ENCODE data around the gene IARS2. TPM values are rescaled to one million over a fixed set of nuclear protein-coding genes. Genes with fewer than 3 reads are reported as not detected.
"Not testable (repeated sequence)": the region's sequence is repeated elsewhere in the genome, so short reads cannot be mapped to it uniquely, and the experiment has no call there.

Gene IARS2
- total RNA-seq, 4 donors from 2014 or later, result 45.5 to 88.4 (median 68.8) TPM

DNA sequence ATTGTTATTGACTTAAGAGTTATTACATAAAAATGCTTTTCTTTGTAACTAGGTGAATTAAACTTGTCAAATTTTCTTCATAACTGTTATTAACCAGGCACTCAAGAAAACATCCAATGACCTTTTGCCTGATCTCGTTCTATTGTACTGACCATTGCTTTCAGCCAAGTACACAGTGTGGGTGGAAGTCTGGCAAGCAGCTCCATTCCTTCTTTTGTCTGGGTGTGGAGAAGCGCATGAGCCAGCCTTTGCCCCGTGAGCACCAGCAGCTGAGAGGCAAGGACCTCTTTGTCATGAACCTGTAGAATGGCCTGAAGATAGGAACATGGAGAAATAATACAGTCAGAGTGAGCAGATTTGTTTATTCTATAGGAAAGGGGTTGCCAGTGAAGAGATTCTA is 57.5 kb downstream of the IARS2 start:
- TF ChIP-seq, protein P1, sequence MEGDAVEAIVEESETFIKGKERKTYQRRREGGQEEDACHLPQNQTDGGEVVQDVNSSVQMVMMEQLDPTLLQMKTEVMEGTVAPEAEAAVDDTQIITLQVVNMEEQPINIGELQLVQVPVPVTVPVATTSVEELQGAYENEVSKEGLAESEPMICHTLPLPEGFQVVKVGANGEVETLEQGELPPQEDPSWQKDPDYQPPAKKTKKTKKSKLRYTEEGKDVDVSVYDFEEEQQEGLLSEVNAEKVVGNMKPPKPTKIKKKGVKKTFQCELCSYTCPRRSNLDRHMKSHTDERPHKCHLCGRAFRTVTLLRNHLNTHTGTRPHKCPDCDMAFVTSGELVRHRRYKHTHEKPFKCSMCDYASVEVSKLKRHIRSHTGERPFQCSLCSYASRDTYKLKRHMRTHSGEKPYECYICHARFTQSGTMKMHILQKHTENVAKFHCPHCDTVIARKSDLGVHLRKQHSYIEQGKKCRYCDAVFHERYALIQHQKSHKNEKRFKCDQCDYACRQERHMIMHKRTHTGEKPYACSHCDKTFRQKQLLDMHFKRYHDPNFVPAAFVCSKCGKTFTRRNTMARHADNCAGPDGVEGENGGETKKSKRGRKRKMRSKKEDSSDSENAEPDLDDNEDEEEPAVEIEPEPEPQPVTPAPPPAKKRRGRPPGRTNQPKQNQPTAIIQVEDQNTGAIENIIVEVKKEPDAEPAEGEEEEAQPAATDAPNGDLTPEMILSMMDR (IDR thresholded peaks at IDR 0.05), result no peak
- ATAC-seq (ENCODE audit: low FRiP score) (peak; percentile 68), DNase-seq (ENCODE audit: low spot score) (no peak)

DNA sequence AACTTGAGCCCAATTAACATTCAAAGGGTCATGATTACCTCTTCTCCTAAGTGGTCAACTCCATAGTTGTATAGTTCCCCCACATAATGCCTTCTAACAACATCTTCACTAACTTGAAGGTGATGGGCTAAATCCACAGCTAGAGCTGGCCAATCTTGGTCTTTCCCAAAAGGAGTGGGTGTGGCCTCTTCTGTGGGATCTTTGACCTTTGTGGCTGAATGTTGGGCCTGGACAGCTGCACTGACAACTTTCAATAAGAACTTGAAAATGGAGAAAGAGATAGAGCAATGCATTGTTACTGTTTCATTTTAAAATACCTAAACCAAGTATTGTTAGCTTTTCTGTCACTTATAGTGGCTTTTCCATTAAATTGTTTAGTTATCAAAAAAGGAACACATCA is 59.2 kb downstream of the IARS2 start:
- DNase-seq (ENCODE audit: low spot score) (no peak), ATAC-seq (ENCODE audit: low FRiP score) (no peak)
- TF ChIP-seq, protein P1 (IDR thresholded peaks at IDR 0.05), result no peak

DNA sequence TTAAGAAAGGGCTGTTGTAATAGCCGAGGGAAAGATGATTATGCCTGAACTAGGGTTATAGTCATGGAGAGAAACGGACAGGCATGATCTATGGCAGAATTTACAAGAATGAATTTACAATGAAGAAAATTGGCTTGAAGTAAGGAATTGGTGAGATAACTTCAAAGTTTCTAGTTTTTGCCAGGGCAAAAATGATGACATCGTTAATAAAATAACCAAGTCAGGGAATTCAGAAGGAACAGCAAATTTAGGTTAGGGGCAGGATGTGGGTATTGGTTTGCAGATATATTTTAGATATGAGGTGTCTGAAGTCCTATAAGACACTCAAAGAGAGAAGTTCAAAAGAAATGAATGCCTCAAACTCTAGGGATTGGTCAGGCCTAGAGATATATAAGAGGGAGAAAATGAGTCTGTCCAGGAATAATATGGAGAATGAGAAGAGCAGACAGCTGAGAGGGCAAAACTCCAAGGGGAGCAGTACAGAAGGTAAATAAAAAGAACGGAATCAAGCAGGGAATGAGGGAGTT is 62.8 kb downstream of the IARS2 start:
- TF ChIP-seq, protein P1 (IDR thresholded peaks at IDR 0.05), result no peak
- ATAC-seq (ENCODE audit: low FRiP score) (no peak), DNase-seq (ENCODE audit: low spot score) (no peak)

DNA sequence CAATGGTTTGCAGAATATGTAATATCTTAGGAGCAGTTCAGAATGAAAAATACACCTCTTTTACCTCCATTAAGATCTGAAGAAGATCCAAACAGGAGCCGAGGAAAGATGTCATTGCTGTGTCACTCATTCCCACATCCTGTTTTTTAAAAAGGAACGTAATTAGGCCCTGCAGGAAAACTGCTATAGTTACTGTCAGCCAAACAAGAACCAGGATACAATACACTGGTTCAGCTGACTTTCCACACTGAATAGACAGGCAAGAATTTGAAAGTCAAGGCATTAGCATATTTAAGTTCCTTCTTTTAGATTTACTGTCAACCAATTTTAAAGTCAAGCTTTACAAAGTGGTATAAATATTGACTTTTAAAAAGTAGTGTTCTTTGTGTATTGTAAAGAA is 63.8 kb downstream of the IARS2 start:
- TF ChIP-seq, protein P1 (IDR thresholded peaks at IDR 0.05), result no peak
- ATAC-seq (ENCODE audit: low FRiP score) (no peak), DNase-seq (ENCODE audit: low spot score) (no peak)

DNA sequence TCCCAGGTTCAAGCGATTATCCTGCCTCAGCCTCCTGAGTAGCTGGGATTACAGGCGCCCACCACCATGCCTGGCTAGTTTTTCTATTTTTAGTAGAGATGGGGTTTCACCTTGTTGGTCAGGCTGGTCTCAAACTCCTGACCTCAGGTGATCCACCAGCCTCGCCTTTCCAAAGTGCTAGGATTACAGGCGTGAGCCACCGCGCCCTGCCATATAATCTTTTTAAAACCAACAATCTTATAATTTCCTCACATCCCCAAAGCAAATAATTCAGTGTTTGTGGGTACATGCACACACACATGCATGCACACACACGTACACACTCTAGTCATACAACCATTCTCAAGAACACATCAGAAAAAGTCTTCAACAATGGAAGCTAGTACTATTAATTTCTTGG is 64.6 kb downstream of the IARS2 start:
- ATAC-seq (ENCODE audit: low FRiP score); DNase-seq (ENCODE audit: low spot score): not testable (repeated sequence)

DNA sequence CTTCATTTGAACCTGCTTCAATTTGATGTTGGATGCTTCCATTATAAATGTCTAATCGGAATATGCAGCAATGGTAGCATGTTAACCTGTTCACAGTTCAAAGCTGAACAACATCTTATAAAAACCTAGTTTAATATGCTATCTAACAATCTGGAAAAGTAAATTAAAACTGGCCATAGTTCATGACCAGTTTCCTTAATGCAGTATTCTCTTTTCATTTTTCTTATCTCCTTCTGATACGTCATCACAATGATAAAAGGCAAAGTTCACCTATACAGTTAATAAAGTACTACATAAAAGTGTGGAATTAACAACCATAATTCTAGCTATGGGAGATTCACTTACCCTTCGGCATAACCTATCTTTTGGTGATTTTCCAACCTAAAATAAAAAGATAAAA is 65.1 kb downstream of the IARS2 start:
- TF ChIP-seq, protein P1 (IDR thresholded peaks at IDR 0.05), result no peak
- no peak for DNase-seq (ENCODE audit: low spot score)

DNA sequence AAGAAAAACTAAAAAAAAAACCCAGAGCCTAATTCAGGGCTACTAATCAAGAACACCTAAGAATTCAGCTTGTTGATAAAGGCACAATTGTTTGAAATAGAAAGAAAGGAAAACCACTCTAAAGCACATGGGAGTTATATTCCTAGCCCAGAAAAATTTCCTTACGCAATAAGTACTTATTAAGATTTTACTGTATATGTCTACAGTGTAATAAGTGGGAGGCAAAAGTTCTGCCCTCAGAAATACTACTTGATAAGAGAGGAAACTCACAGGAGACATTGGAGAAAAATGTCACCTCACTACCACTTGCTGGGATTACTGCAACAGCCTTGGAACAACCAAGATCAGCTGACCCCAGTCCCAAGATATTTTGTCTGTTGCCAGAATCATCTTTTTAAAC is 66.1 kb downstream of the IARS2 start:
- TF ChIP-seq, protein P1 (IDR thresholded peaks at IDR 0.05), result no peak
- ATAC-seq (ENCODE audit: low FRiP score) (no peak), DNase-seq (ENCODE audit: low spot score) (no peak)

More for the DNA sequence above, 65.1 kb downstream of the IARS2 start:
- no peak for ATAC-seq (ENCODE audit: low FRiP score)

DNA sequence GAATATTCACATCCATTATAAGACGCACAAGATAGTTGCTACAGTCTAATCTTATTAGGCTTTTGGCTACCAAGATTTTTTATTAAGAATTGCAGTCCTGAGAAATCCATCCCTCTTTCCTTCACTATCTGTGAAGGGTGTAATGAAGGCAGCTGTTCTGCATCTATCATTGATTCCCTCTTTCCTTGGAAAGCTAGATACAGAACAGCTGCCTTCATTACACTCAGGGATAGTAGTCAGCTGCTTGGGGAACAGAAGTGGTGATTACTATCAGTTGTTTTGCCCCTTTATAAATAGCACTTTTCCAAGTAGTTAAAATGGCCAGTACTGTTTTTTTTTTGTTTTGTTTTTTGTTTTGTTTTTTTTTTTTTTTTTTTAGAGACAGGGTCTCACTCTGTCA is 70.2 kb downstream of the IARS2 start:
- no peak for ATAC-seq (ENCODE audit: low FRiP score)

More for the DNA sequence above, 70.2 kb downstream of the IARS2 start:
- no peak for DNase-seq (ENCODE audit: low spot score)
- TF ChIP-seq, protein P1 (IDR thresholded peaks at IDR 0.05), result no peak

All from omental fat pad (tissue), 4 donors.